ENCODE results near the gene CHI3L1. TPM values are rescaled to one million over a fixed set of nuclear protein-coding genes. Genes with fewer than 3 reads are reported as not detected.

The CHI3L1 gene
- total and polyA plus RNA-seq, 4 donors, result 5.0 to 34.7 (median 15.9) TPM

GRCh38 chr1:203199481-203199815 is 12.9 kb upstream of the CHI3L1 start:
- no peaks in the 10 kb centered on the region for H3K9me3 ChIP-seq (ENCODE audit: control insufficient read depth in 4 of 4, low read length in 3 of 4)
- peaks cover 0 to 17% (median 8%) of the 10 kb centered on the region in 4 donors for H3K4me1 ChIP-seq (ENCODE audit: control insufficient read depth in 4 of 4, insufficient read depth in 4 of 4, low read length in 3 of 4)
- H3K4me3 ChIP-seq (ENCODE audit: low read depth in 1 of 3, low read length in 3 of 3), result no peak overlapping the region
- peak overlapping the region in 1 of 2 donors; percentile 26 for H3K27ac ChIP-seq (ENCODE audit: low read depth in 1 of 2, low read length in 2 of 2)
- H3K27me3 ChIP-seq (ENCODE audit: control insufficient read depth in 4 of 4, insufficient read depth in 4 of 4, low read length in 3 of 4), result no peaks in the 10 kb centered on the region
- no peak for DNase-seq (ENCODE audit: low spot score)
- H3K9ac ChIP-seq (ENCODE audit: low read depth in 1 of 2, low read length in 2 of 2), result no peak overlapping the region
- no peaks in the 10 kb centered on the region for H3K36me3 ChIP-seq (ENCODE audit: control insufficient read depth in 4 of 4, insufficient read depth in 3 of 4, low read depth in 1 of 4, low read length in 3 of 4)
- WGBS, result 94% methylated on average over 6 of the region's 6 CpGs
- no peak for TF ChIP-seq ZBTB33 (IDR thresholded peaks at IDR 0.05)
- no peak for TF ChIP-seq HNF4G (IDR thresholded peaks at IDR 0.05)
- TF ChIP-seq, protein P1, sequence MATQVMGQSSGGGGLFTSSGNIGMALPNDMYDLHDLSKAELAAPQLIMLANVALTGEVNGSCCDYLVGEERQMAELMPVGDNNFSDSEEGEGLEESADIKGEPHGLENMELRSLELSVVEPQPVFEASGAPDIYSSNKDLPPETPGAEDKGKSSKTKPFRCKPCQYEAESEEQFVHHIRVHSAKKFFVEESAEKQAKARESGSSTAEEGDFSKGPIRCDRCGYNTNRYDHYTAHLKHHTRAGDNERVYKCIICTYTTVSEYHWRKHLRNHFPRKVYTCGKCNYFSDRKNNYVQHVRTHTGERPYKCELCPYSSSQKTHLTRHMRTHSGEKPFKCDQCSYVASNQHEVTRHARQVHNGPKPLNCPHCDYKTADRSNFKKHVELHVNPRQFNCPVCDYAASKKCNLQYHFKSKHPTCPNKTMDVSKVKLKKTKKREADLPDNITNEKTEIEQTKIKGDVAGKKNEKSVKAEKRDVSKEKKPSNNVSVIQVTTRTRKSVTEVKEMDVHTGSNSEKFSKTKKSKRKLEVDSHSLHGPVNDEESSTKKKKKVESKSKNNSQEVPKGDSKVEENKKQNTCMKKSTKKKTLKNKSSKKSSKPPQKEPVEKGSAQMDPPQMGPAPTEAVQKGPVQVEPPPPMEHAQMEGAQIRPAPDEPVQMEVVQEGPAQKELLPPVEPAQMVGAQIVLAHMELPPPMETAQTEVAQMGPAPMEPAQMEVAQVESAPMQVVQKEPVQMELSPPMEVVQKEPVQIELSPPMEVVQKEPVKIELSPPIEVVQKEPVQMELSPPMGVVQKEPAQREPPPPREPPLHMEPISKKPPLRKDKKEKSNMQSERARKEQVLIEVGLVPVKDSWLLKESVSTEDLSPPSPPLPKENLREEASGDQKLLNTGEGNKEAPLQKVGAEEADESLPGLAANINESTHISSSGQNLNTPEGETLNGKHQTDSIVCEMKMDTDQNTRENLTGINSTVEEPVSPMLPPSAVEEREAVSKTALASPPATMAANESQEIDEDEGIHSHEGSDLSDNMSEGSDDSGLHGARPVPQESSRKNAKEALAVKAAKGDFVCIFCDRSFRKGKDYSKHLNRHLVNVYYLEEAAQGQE (IDR thresholded peaks at IDR 0.05), result no peak
- no peak for TF ChIP-seq CTCF (IDR thresholded peaks at IDR 0.05; ENCODE audit: low read depth, low read length, missing input control)
- no peak for TF ChIP-seq TAF1 (conservative IDR thresholded peaks at IDR 0.05)
- TF ChIP-seq JUND (IDR thresholded peaks at IDR 0.05), result no peak
- no peak for TF ChIP-seq FOXA2 (IDR thresholded peaks at IDR 0.05)

GRCh38 chr1:203199002-203199401 is 12.5 kb upstream of the CHI3L1 start:
- no peak for DNase-seq (ENCODE audit: low spot score)
- peaks cover 0 to 17% (median 8%) of the 10 kb centered on the region in 4 donors for H3K4me1 ChIP-seq (ENCODE audit: control insufficient read depth in 4 of 4, insufficient read depth in 4 of 4, low read length in 3 of 4)
- TF ChIP-seq YY1 (IDR thresholded peaks at IDR 0.05), result no peak
- H3K4me3 ChIP-seq (ENCODE audit: low read depth in 1 of 3, low read length in 3 of 3), result no peak overlapping the region
- no peaks in the 10 kb centered on the region for H3K36me3 ChIP-seq (ENCODE audit: control insufficient read depth in 4 of 4, insufficient read depth in 3 of 4, low read depth in 1 of 4, low read length in 3 of 4)
- H3K27ac ChIP-seq (ENCODE audit: low read depth in 1 of 2, low read length in 2 of 2), result no peak overlapping the region
- WGBS, result 78% methylated on average over 3 of the region's 3 CpGs
- no peak overlapping the region for H3K9ac ChIP-seq (ENCODE audit: low read depth in 1 of 2, low read length in 2 of 2)
- H3K9me3 ChIP-seq (ENCODE audit: control insufficient read depth in 4 of 4, low read length in 3 of 4), result no peaks in the 10 kb centered on the region
- no peaks in the 10 kb centered on the region for H3K27me3 ChIP-seq (ENCODE audit: control insufficient read depth in 4 of 4, insufficient read depth in 4 of 4, low read length in 3 of 4)

GRCh38 chr1:203197625-203198024 is 11.1 kb upstream of the CHI3L1 start:
- no peak for DNase-seq (ENCODE audit: low spot score)
- whole genome bisulfite sequencing, result 73% methylated on average over 3 of the region's 3 CpGs
- no peak overlapping the region for H3K4me3 ChIP-seq (ENCODE audit: low read depth in 1 of 3, low read length in 3 of 3)
- no peak overlapping the region for H3K9ac ChIP-seq (ENCODE audit: low read depth in 1 of 2, low read length in 2 of 2)
- no peak overlapping the region for H3K27ac ChIP-seq (ENCODE audit: low read depth in 1 of 2, low read length in 2 of 2)
- H3K4me1 ChIP-seq (ENCODE audit: control insufficient read depth in 4 of 4, insufficient read depth in 4 of 4, low read length in 3 of 4), result peaks cover 0 to 13% (median 8%) of the 10 kb centered on the region in 4 donors
- no peaks in the 10 kb centered on the region for H3K36me3 ChIP-seq (ENCODE audit: control insufficient read depth in 4 of 4, insufficient read depth in 3 of 4, low read depth in 1 of 4, low read length in 3 of 4)
- H3K27me3 ChIP-seq (ENCODE audit: control insufficient read depth in 4 of 4, insufficient read depth in 4 of 4, low read length in 3 of 4), result no peaks in the 10 kb centered on the region
- H3K9me3 ChIP-seq (ENCODE audit: control insufficient read depth in 4 of 4, low read length in 3 of 4), result no peaks in the 10 kb centered on the region
- TF ChIP-seq, protein P2, sequence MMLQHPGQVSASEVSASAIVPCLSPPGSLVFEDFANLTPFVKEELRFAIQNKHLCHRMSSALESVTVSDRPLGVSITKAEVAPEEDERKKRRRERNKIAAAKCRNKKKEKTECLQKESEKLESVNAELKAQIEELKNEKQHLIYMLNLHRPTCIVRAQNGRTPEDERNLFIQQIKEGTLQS (IDR thresholded peaks at IDR 0.05), result no peak
- TF ChIP-seq HNF4A (conservative IDR thresholded peaks at IDR 0.05) (no peak), EGR1 (IDR thresholded peaks at IDR 0.05; ENCODE audit: low read depth in 2 of 2) (no peak), NR2F2 (IDR thresholded peaks at IDR 0.05) (no peak), SP1 (IDR thresholded peaks at IDR 0.05) (no peak), YY1 (IDR thresholded peaks at IDR 0.05) (no peak), TAF1 (conservative IDR thresholded peaks at IDR 0.05) (no peak), RAD21 (IDR thresholded peaks at IDR 0.05) (no peak), HNF4G (IDR thresholded peaks at IDR 0.05) (no peak), ZBTB33 (IDR thresholded peaks at IDR 0.05) (no peak), CTCF (IDR thresholded peaks at IDR 0.05; ENCODE audit: low read depth, low read length, missing input control) (no peak), GABPA (IDR thresholded peaks at IDR 0.05 in 1 of 2, conservative IDR thresholded peaks at IDR 0.05 in 1 of 2) (no peak)
- TF ChIP-seq, protein P3, sequence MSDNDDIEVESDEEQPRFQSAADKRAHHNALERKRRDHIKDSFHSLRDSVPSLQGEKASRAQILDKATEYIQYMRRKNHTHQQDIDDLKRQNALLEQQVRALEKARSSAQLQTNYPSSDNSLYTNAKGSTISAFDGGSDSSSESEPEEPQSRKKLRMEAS (IDR thresholded peaks at IDR 0.05), result no peak
